ENCODE measurements around the gene ITGA3. TPM values are rescaled to one million over a fixed set of nuclear protein-coding genes. Genes with fewer than 3 reads are reported as not detected.

Gene ITGA3
- total and polyA plus RNA-seq, 2 of the 13 experiments (the other 11 are each of a cell fraction or from before 2014, with no cell fraction given) = 0.48 to 0.69 TPM

DNA sequence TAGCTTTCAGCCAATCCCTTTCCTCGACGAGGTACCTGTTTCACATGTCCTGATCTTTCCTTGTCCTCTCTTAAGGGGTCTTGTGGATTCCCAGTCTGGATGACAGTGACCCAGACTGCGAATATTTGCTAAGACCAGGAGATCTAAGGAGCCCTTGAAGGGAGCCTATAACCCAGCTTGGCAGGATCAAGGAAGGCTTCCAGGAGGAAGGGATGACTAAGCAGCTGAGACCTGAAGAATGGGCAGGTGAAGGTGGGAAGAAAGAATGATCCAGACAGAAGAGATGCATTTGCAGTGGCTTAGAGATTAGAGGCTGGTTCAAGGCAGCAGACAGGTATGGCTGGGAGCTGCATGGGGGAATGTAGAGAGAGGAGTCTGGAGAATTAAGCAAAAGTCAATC, 37.3 kb downstream of the ITGA3 start:
- no peak for ATAC-seq
- H3K4me1 ChIP-seq (ENCODE audit: insufficient read depth, low read length) = peaks cover 18% of the 10 kb centered on the region
- DNase-seq (ENCODE audit: low spot score) = no peak
- peaks cover 6% of the 10 kb centered on the region for H3K79me2 ChIP-seq (ENCODE audit: insufficient read depth, low read length)
- no TSS peak for BruUV-seq (replicated peaks)
- H3K27ac ChIP-seq (ENCODE audit: extremely low read length, insufficient read depth, low read length) = no peak overlapping the region
- no peak overlapping the region for H3K4me2 ChIP-seq (ENCODE audit: low read depth, low read length)
- intact Hi-C loops (cut with micrococcal nuclease; ENCODE audit: unreplicated experiment) = no loop called here
- no peaks in the 10 kb centered on the region for H3K9me3 ChIP-seq (ENCODE audit: low read length)
- H3K4me3 ChIP-seq (replicated peaks in 1 of 3; ENCODE audit: insufficient read depth in 1 of 3, low read depth in 2 of 3, low read length in 3 of 3) = no peak overlapping the region
- no peaks in the 10 kb centered on the region for H4K20me1 ChIP-seq (ENCODE audit: insufficient read depth, low read length)
- H3K27me3 ChIP-seq (ENCODE audit: control insufficient read depth in 1 of 2, insufficient read depth in 2 of 2, low read length in 2 of 2) = peaks cover 6 to 28% of the 10 kb centered on the region in 2 experiments; a peak in 4 of 5 replicates
- POLR2A ChIA-PET = interaction anchor here (1.9 kb wide), 1 partner anchor 56 kb away, joined by 8 read pairs; no protein-coding TSS in a partner anchor
- no peak for FAIRE-seq
- CTCF ChIA-PET (ENCODE audit: low intra/inter-chr PET ratio, low total read pairs) = interaction anchor here (1.2 to 2.1 kb wide), 5 partner anchors 14 to 204 kb away, joined by 3 to 15 read pairs (median 6); partner anchors contain the start of gene PPP1R9B
- in situ Hi-C loops (cut with HindIII; ENCODE audit: extremely low pct_ligation_motif_present, low pct_unique_long_range_greater_than_20kb) = no loop called here
- peaks cover 0 to 4% of the 10 kb centered on the region in 2 experiments; a peak in 1 of 5 replicates for H3K36me3 ChIP-seq (replicated peaks in 1 of 2; ENCODE audit: control insufficient read depth in 1 of 2, insufficient read depth in 2 of 2, low read length in 2 of 2)
- no peak overlapping the region for H2AFZ ChIP-seq (ENCODE audit: low read length)
- TF ChIP-seq, protein P1, sequence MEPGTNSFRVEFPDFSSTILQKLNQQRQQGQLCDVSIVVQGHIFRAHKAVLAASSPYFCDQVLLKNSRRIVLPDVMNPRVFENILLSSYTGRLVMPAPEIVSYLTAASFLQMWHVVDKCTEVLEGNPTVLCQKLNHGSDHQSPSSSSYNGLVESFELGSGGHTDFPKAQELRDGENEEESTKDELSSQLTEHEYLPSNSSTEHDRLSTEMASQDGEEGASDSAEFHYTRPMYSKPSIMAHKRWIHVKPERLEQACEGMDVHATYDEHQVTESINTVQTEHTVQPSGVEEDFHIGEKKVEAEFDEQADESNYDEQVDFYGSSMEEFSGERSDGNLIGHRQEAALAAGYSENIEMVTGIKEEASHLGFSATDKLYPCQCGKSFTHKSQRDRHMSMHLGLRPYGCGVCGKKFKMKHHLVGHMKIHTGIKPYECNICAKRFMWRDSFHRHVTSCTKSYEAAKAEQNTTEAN (CRISPR knock-in tag; conservative IDR thresholded peaks at IDR 0.05) = no peak
- TF ChIP-seq ZNF879 (CRISPR knock-in tag; IDR thresholded peaks at IDR 0.05) = no peak
- no peak for TF ChIP-seq ZNF326 (CRISPR knock-in tag; IDR thresholded peaks at IDR 0.05; ENCODE audit: borderline replicate concordance)
- TF ChIP-seq ZNF484 (CRISPR knock-in tag; IDR thresholded peaks at IDR 0.05; ENCODE audit: borderline replicate concordance, low read depth) = no peak
- TF ChIP-seq SNRNP70 (IDR thresholded peaks at IDR 0.05; ENCODE audit: low read depth, low read length) = no peak
- TF ChIP-seq, protein P2, sequence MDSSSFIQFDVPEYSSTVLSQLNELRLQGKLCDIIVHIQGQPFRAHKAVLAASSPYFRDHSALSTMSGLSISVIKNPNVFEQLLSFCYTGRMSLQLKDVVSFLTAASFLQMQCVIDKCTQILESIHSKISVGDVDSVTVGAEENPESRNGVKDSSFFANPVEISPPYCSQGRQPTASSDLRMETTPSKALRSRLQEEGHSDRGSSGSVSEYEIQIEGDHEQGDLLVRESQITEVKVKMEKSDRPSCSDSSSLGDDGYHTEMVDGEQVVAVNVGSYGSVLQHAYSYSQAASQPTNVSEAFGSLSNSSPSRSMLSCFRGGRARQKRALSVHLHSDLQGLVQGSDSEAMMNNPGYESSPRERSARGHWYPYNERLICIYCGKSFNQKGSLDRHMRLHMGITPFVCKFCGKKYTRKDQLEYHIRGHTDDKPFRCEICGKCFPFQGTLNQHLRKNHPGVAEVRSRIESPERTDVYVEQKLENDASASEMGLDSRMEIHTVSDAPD (CRISPR knock-in tag; IDR thresholded peaks at IDR 0.05) = no peak
- TF ChIP-seq FOXJ3 (CRISPR knock-in tag; IDR thresholded peaks at IDR 0.05; ENCODE audit: borderline replicate concordance) = no peak
- no peak for TF ChIP-seq KLF11 (CRISPR knock-in tag; IDR thresholded peaks at IDR 0.05)
- TF ChIP-seq, protein P3, sequence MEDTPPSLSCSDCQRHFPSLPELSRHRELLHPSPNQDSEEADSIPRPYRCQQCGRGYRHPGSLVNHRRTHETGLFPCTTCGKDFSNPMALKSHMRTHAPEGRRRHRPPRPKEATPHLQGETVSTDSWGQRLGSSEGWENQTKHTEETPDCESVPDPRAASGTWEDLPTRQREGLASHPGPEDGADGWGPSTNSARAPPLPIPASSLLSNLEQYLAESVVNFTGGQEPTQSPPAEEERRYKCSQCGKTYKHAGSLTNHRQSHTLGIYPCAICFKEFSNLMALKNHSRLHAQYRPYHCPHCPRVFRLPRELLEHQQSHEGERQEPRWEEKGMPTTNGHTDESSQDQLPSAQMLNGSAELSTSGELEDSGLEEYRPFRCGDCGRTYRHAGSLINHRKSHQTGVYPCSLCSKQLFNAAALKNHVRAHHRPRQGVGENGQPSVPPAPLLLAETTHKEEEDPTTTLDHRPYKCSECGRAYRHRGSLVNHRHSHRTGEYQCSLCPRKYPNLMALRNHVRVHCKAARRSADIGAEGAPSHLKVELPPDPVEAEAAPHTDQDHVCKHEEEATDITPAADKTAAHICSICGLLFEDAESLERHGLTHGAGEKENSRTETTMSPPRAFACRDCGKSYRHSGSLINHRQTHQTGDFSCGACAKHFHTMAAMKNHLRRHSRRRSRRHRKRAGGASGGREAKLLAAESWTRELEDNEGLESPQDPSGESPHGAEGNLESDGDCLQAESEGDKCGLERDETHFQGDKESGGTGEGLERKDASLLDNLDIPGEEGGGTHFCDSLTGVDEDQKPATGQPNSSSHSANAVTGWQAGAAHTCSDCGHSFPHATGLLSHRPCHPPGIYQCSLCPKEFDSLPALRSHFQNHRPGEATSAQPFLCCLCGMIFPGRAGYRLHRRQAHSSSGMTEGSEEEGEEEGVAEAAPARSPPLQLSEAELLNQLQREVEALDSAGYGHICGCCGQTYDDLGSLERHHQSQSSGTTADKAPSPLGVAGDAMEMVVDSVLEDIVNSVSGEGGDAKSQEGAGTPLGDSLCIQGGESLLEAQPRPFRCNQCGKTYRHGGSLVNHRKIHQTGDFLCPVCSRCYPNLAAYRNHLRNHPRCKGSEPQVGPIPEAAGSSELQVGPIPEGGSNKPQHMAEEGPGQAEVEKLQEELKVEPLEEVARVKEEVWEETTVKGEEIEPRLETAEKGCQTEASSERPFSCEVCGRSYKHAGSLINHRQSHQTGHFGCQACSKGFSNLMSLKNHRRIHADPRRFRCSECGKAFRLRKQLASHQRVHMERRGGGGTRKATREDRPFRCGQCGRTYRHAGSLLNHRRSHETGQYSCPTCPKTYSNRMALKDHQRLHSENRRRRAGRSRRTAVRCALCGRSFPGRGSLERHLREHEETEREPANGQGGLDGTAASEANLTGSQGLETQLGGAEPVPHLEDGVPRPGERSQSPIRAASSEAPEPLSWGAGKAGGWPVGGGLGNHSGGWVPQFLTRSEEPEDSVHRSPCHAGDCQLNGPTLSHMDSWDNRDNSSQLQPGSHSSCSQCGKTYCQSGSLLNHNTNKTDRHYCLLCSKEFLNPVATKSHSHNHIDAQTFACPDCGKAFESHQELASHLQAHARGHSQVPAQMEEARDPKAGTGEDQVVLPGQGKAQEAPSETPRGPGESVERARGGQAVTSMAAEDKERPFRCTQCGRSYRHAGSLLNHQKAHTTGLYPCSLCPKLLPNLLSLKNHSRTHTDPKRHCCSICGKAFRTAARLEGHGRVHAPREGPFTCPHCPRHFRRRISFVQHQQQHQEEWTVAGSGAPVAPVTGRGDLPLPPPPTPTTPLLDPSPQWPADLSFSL (CRISPR knock-in tag; IDR thresholded peaks at IDR 0.05) = no peak
- no peak for TF ChIP-seq FOXK2 (IDR thresholded peaks at IDR 0.05)
- TF ChIP-seq ARHGAP35 (CRISPR knock-in tag; IDR thresholded peaks at IDR 0.05; ENCODE audit: borderline replicate concordance) = no peak
- no peak for TF ChIP-seq JUN (CRISPR knock-in tag; IDR thresholded peaks at IDR 0.05)
- no peak overlapping the region for H3K9ac ChIP-seq (ENCODE audit: insufficient read depth, low read depth, low read length)
- WGBS (ENCODE audit: low lambda C conversion rate) = 20% methylated on average over 3 of the region's 3 CpGs
